Epithelial cell of proximal tubule (primary cell): ENCODE results near the gene CARD19. TPM values are rescaled to one million over a fixed set of nuclear protein-coding genes. Genes with fewer than 3 reads are reported as not detected.
A peak's percentile ranks its signal among the peaks of the same experiment; 100 is the strongest.

Experiments used
- DNase-seq: peaks from one replicate; pipeline ENCODE4 v3.0.0-alpha.2; 2011; ENCODE audit warnings: low read depth
- H3K4me3 ChIP-seq: 2 replicates; pipeline ENCODE4 v1.5.1; 2011; ENCODE audit warnings: low read depth, mild to moderate bottlenecking, low read length
- total RNA-seq: library from RNA; depleted of rRNA; stranded (reverse); fragments of >200 nt; gene quantifications from 2 replicates; pipeline ENCODE4 v1.2.3, GENCODE V29; 2015
- TF ChIP-seq, protein P1 (sequence below): conservative IDR thresholded peaks from 2 replicates; pipeline ENCODE4 v1.5.1; 2012; ENCODE audit warnings: low read depth, mild to moderate bottlenecking, low read length

Gene CARD19
- total RNA-seq, 1 donor from 2014 or later: 64.6 TPM

DNA sequence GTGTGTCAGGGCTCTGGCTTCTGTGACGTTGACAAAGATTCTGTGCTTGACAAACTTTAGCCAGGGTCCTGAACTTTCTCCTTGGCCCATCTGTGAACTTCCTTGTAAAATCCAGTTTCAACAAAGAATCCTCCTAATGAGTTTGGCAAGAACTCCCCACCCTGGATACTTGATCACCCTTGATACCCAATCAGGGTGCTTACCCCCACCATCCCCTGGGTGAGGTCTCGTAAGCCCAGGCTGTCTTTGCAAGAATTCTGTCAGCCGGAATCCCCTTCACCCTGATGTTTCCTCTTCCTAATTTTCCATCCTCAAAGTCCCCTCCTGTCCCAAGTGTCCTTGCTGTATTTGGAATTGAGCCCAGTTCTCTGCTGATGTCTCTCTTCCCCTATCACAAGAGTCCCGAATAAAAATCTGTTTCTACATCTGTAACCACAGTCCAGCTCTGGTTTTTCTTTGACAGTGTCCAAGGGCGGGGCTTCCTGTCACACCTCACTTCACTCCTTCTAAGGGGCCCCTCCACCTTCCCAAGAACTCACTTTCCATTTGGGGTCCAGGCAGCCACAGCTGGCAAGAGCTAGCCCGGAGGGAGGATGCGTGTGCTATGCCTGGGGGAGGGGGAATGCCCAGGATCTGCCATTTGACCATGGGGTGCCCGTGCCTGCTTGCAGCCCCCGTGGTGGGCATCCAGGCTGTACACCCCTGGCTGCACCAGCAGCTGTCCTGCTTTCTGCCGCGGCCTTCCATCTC lies 2.7 kb upstream of the CARD19 start:
- DNase-seq: no peak
- TF ChIP-seq, protein P1, sequence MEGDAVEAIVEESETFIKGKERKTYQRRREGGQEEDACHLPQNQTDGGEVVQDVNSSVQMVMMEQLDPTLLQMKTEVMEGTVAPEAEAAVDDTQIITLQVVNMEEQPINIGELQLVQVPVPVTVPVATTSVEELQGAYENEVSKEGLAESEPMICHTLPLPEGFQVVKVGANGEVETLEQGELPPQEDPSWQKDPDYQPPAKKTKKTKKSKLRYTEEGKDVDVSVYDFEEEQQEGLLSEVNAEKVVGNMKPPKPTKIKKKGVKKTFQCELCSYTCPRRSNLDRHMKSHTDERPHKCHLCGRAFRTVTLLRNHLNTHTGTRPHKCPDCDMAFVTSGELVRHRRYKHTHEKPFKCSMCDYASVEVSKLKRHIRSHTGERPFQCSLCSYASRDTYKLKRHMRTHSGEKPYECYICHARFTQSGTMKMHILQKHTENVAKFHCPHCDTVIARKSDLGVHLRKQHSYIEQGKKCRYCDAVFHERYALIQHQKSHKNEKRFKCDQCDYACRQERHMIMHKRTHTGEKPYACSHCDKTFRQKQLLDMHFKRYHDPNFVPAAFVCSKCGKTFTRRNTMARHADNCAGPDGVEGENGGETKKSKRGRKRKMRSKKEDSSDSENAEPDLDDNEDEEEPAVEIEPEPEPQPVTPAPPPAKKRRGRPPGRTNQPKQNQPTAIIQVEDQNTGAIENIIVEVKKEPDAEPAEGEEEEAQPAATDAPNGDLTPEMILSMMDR: no peak
- H3K4me3 ChIP-seq: no peak overlapping the region

DNA sequence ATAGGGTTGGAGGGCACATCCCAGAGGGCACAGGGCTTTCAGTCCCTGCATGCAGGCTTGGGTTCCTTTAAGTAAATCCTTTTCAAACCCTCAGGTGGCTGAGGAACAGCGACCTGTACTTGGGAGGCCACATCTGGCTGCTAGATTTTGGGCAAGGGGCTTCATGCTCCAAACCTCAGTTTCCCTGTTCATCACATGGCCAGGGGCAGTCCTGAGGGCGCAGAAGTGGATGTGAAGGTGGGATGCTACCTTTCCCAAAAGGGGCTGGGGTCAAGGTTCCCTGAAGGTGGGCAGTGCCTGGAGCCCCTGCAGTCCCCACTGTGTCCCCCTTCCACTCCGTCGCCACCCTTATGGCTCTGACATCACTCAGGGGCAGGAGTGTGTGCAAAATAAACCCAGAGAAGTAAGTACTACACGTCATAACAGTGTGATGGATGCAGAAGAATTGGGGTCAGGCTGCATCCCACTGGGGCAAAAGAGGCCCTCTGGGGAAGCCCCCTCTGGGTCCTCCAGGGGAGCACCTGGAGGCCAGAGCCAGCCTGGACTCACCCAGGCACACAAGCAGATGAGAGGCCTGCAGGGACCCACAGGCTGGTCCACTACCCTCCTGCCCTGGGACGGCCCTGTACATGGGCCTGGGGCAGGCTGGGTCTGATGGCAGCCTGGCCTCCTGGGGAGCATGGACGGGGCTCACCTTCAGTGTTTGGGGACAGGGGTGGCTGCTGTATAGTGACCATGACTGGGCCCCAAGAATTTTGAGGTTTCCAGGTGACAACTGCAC lies 1.9 kb upstream of the CARD19 start:
- no peak for DNase-seq
- no peak overlapping the region for H3K4me3 ChIP-seq
- TF ChIP-seq, protein P1: no peak

DNA sequence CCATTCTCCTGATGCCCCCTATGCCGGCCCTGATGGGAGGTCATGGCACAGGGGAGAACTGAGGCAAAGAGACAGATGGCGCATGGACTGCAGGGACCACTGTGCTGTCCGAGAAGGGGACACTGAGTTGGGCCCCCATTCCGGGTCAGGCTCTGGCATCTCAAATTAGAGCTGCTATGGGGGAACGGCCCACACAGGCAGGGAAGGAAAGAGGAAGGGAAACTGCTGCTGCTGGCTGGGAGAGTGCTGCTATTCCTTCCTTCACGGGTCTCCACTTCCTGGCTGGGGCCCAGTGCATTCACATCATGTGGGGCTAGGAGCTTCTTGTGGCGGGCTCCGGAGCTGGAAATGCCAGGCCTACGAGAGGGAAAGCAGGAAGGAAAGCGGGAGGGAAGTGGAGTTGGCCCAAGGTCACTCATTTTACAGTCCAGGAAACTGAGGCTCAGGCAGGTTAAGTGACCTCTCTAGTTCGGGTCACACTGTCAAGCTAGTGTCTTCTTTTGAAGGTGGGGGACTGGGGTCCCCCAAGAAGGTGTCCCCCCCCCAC lies 1.3 kb upstream of the CARD19 start:
- no peak for DNase-seq
- TF ChIP-seq, protein P1: no peak
- peak overlapping the region; percentile 60 for H3K4me3 ChIP-seq

DNA sequence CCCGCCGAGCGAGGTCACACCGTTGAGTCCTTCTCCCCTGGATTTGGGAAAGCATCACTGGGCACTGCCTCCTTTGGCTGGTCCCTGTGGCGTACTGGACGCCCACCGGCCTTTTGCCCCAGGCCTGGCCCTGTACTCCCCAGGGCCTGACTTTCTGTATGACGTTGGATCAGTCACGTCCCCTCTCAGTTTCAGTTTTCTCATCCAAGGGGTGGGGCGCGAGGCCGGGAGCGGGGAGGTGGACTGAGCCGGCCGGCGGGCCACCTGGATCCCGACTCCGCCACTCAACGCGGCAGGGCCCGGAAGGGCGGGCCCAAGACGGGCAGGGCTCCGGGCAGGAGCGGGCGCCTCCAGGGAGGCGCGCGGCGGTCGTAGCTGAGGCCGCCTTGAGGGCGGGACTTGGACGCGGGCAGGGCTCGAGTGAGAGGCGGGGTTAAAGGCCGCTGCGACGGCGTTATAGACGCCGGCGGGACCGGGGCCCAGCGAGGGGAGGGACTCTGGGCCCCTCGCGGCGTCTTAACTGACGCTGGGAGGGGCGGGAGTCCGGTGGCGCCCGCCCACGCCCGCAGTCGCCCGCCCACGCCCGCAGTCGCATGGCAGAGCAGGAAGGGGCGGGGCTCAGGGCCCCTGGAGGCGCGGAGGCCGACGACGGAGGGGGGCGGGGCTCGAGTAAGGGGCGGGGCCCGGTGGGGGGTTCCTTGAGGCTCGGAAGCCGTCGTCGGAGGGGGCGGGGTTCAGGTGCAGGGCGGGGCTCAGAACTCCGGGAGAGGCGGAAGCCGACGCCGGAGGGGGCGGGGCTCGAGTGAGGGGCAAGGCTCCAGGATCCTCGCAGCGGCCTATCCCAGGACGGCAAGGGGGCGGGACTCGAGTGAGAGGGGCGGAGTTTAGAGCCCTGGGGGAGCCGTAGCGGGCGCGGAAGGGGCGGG lies 549 bp upstream of the CARD19 start:
- peak; percentile 64 for DNase-seq
- peak overlapping the region; percentile 60 for H3K4me3 ChIP-seq
- TF ChIP-seq, protein P1: no peak

DNA sequence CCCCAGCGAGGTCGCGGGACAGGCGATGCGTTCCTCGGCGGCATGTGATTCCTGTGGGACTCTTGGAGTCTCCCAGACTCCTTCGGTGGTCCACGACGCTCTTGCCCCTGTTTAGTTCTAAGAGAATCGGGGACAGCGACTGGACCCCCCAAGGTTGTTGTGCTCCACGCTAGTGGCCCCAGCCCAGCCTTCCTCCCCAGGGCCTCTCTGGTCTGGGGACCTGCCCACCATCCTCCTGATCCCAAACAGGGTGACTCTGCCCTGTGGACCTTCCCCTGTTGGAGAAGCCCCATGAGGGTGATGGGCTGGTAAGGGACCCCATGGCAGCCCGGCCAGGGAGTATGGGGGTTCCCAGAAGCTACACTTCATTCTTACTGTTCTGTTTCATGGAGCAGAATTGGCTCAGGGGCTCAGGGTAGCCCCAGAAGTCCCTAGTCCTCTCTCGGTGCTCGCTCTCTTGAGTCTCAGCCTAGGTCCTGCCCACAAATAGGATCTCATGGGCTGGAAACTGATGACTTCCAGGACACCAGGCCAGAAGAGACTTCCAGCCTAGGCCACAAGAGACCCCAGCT lies 880 bp downstream of the CARD19 start:
- H3K4me3 ChIP-seq: peak overlapping the region; percentile 86
- TF ChIP-seq, protein P1: no peak

More for the DNA sequence above, 880 bp downstream of the CARD19 start:
- DNase-seq: no peak
